ENCODE data around the gene ZKSCAN4.

DNA sequence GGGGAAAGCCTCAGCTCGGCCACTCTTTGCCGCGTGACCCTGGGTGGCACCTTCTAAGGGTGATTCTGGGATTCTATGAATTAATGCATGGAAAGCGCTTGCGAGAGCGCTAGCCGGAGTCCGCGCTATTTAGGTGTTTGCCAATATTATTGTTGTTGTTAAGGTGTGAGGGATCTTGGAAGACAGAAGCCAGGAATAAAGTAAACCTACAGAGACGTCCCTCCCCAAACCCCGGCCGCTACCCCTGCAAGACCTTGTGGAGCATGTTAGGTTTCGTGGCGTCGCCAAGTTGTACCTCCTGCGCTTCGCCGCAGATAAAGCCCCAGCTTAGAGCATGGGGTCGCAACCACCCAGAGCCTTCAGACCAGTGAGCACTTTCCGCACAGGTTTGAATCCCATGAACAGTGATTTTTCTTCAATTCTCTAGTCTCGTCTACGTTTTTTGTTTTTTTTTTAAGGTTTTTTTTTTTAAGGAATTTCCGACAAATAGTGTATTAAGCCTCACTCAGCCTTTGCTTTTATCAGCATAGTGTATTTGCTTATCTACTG lies 43.9 kb downstream of the ZKSCAN4 start:
- TF ChIP-seq POLR2A (IDR thresholded peaks at IDR 0.05): no peak
- TF ChIP-seq, protein P1, sequence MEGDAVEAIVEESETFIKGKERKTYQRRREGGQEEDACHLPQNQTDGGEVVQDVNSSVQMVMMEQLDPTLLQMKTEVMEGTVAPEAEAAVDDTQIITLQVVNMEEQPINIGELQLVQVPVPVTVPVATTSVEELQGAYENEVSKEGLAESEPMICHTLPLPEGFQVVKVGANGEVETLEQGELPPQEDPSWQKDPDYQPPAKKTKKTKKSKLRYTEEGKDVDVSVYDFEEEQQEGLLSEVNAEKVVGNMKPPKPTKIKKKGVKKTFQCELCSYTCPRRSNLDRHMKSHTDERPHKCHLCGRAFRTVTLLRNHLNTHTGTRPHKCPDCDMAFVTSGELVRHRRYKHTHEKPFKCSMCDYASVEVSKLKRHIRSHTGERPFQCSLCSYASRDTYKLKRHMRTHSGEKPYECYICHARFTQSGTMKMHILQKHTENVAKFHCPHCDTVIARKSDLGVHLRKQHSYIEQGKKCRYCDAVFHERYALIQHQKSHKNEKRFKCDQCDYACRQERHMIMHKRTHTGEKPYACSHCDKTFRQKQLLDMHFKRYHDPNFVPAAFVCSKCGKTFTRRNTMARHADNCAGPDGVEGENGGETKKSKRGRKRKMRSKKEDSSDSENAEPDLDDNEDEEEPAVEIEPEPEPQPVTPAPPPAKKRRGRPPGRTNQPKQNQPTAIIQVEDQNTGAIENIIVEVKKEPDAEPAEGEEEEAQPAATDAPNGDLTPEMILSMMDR (IDR thresholded peaks at IDR 0.05): no peak
